BE2C (cell line): Measurements from ENCODE around the gene GAPDH.
"Not testable (repeated sequence)": the region's sequence is repeated elsewhere in the genome, so short reads cannot be mapped to it uniquely, and the experiment has no call there.

ENCODE experiments used
- DNase-seq: peaks from one replicate; pipeline ENCODE4 v3.0.0-alpha.2; 2020
- H3K27me3 ChIP-seq: fragments of 250-450 bp; sonication (Bioruptor Pico); 2 replicates; pipeline ENCODE4 v1.5.1; 2020; ENCODE audit warnings: mild to moderate bottlenecking
- H3K36me3 ChIP-seq: fragments of 250-450 bp; sonication (Bioruptor Pico); 2 replicates; pipeline ENCODE4 v1.5.1; 2020; ENCODE audit warnings: mild to moderate bottlenecking
- H3K4me1 ChIP-seq: fragments of 250-450 bp; sonication (Bioruptor Pico); 2 replicates; pipeline ENCODE4 v1.5.1; 2020
- H3K4me3 ChIP-seq: 2 replicates; pipeline ENCODE4 v1.5.1; 2011; ENCODE audit warnings: low read depth, low read length
- H3K9me3 ChIP-seq: fragments of 250-450 bp; sonication (Bioruptor Pico); 2 replicates; pipeline ENCODE4 v1.5.1; 2020
- CTCF ChIP-seq: IDR thresholded peaks from 2 replicates; pipeline ENCODE4 v1.5.1; 2012; ENCODE audit warnings: mild to moderate bottlenecking, low read depth, low read length

GAPDH gene

GRCh38 chr12:6556857-6557256 is 22.5 kb downstream of the GAPDH start:
- H3K36me3 ChIP-seq, result peaks cover 53% of the 10 kb centered on the region
- no peak for DNase-seq

GRCh38 chr12:6558014-6558760 is 23.9 kb downstream of the GAPDH start:
- DNase-seq, result peak; percentile 59
- not testable (repeated sequence) for H3K4me3 ChIP-seq, H3K27me3 ChIP-seq, H3K4me1 ChIP-seq, H3K9me3 ChIP-seq
- peak; percentile 63 for TF ChIP-seq CTCF
- peaks cover 56% of the 10 kb centered on the region for H3K36me3 ChIP-seq

More at GRCh38 chr12:6556857-6557256, 22.5 kb downstream of the GAPDH start:
- no peak overlapping the region for H3K4me3 ChIP-seq
- H3K9me3 ChIP-seq, result no peaks in the 10 kb centered on the region
- peaks cover 17% of the 10 kb centered on the region for H3K4me1 ChIP-seq
- H3K27me3 ChIP-seq, result no peaks in the 10 kb centered on the region
- no peak for TF ChIP-seq CTCF

GRCh38 chr12:6559500-6559899 is 25.2 kb downstream of the GAPDH start:
- no peak for DNase-seq
- peaks cover 65% of the 10 kb centered on the region for H3K36me3 ChIP-seq
- no peaks in the 10 kb centered on the region for H3K27me3 ChIP-seq
- H3K4me3 ChIP-seq, result no peak overlapping the region
- no peaks in the 10 kb centered on the region for H3K4me1 ChIP-seq
- TF ChIP-seq CTCF, result no peak
- H3K9me3 ChIP-seq, result no peaks in the 10 kb centered on the region

- no peaks in the 10 kb centered on the region for H3K27me3 ChIP-seq
- TF ChIP-seq CTCF, result no peak
- no peaks in the 10 kb centered on the region for H3K9me3 ChIP-seq
- no peak overlapping the region for H3K4me3 ChIP-seq
- H3K36me3 ChIP-seq, result peaks cover 75% of the 10 kb centered on the region
- DNase-seq, result no peak
- no peaks in the 10 kb centered on the region for H3K4me1 ChIP-seq
These were observed 26.3 kb downstream of the GAPDH start for GRCh38 chr12:6560501-6561205.

GRCh38 chr12:6562881-6563280 is 28.6 kb downstream of the GAPDH start:
- H3K36me3 ChIP-seq, result peaks cover 74% of the 10 kb centered on the region
- no peaks in the 10 kb centered on the region for H3K4me1 ChIP-seq
- no peaks in the 10 kb centered on the region for H3K27me3 ChIP-seq
- no peaks in the 10 kb centered on the region for H3K9me3 ChIP-seq
- DNase-seq, result no peak
- no peak overlapping the region for H3K4me3 ChIP-seq
- TF ChIP-seq CTCF, result no peak

- no peaks in the 10 kb centered on the region for H3K27me3 ChIP-seq
These were observed 29.2 kb downstream of the GAPDH start for GRCh38 chr12:6563448-6564050.

More at GRCh38 chr12:6563448-6564050, 29.2 kb downstream of the GAPDH start:
- peak; percentile 92 for TF ChIP-seq CTCF
- Histone ChIP-seq H3K9me3 (no peaks in the 10 kb centered on the region), H3K4me1 (no peaks in the 10 kb centered on the region), H3K36me3 (peaks cover 74% of the 10 kb centered on the region), H3K4me3 (no peak overlapping the region)
- peak; percentile 77 for DNase-seq
